Stimulated activated CD4-positive, alpha-beta T cell treated with anti-CD3 and anti-CD28 coated beads, Interleukin-12 subunit alpha, Interleukin-12 subunit beta, amount 100 ng/mL, for 24 hours (primary cell): ENCODE measurements around the gene EDIL3.

ENCODE experiments used
- DNase-seq, 2 experiments: peaks; one replicate each; pipeline ENCODE4 v3.0.0-alpha.2; 2020; ENCODE audit warnings: low read depth in 2 of 2

EDIL3 gene

GRCh38 chr5:84384604-84385575 is at the start of gene EDIL3:
Gene EDIL3 (minus strand): TSS chr5:84384880. CDS start chr5:84384374, 506 bp downstream.
- no peak for DNase-seq

- DNase-seq = no peak
Observed at GRCh38 chr5:84433461-84433860, 48.8 kb upstream of the EDIL3 start.

- DNase-seq = no peak
Observed at GRCh38 chr5:84430863-84431663, 46.4 kb upstream of the EDIL3 start.

GRCh38 chr5:84430079-84430478 is 45.4 kb upstream of the EDIL3 start:
- DNase-seq = no peak

- no peak for DNase-seq
Observed at GRCh38 chr5:84425365-84425881, 40.7 kb upstream of the EDIL3 start.

GRCh38 chr5:84419742-84420141 is 35.1 kb upstream of the EDIL3 start:
- no peak for DNase-seq

GRCh38 chr5:84411832-84412605 is 27.3 kb upstream of the EDIL3 start:
- DNase-seq = no peak

- no peak for DNase-seq
Observed at GRCh38 chr5:84406111-84406510, 21.4 kb upstream of the EDIL3 start.

GRCh38 chr5:84403773-84404172 is 19.1 kb upstream of the EDIL3 start:
- no peak for DNase-seq

- DNase-seq = no peak
Observed at GRCh38 chr5:84397385-84397784, 12.7 kb upstream of the EDIL3 start.

GRCh38 chr5:84393969-84394368 is 9.3 kb upstream of the EDIL3 start:
- DNase-seq = no peak

- DNase-seq = no peak
Observed at GRCh38 chr5:84392836-84393235, 8.2 kb upstream of the EDIL3 start.

GRCh38 chr5:84385705-84386104 is 1.0 kb upstream of the EDIL3 start:
- DNase-seq = no peak

- no peak for DNase-seq
Observed at GRCh38 chr5:84383816-84384603, 670 bp downstream of the EDIL3 start.

- DNase-seq = no peak
Observed at GRCh38 chr5:84383296-84383815, 1.3 kb downstream of the EDIL3 start.

- DNase-seq = no peak
Observed at GRCh38 chr5:84382363-84383295, 2.1 kb downstream of the EDIL3 start.

GRCh38 chr5:84381502-84382362 is 2.9 kb downstream of the EDIL3 start:
- DNase-seq = no peak

GRCh38 chr5:84379749-84380148 is 4.9 kb downstream of the EDIL3 start:
- DNase-seq = no peak
